GM21528 (cell line): Measurements from ENCODE around the gene DHTKD1.
"Not testable (repeated sequence)": the region's sequence is repeated elsewhere in the genome, so short reads cannot be mapped to it uniquely, and the experiment has no call there.

ENCODE experiments used
- ATAC-seq: cut with Tn5 transposase; IDR thresholded peaks from one replicate; pipeline ENCODE4 v1.9.1; 2021; ENCODE audit warnings: mild to moderate bottlenecking, moderate library complexity; ENCODE audit not compliant: unreplicated experiment, low FRiP score

Gene DHTKD1

GRCh38 chr10:12063483-12063818 lies 5.3 kb upstream of the DHTKD1 start:
- no peak for ATAC-seq

- ATAC-seq: no peak
Observed at GRCh38 chr10:12067336-12067735, 1.4 kb upstream of the DHTKD1 start.

- not testable (repeated sequence) for ATAC-seq
Observed at GRCh38 chr10:12071441-12071840, 2.7 kb downstream of the DHTKD1 start.

DNA sequence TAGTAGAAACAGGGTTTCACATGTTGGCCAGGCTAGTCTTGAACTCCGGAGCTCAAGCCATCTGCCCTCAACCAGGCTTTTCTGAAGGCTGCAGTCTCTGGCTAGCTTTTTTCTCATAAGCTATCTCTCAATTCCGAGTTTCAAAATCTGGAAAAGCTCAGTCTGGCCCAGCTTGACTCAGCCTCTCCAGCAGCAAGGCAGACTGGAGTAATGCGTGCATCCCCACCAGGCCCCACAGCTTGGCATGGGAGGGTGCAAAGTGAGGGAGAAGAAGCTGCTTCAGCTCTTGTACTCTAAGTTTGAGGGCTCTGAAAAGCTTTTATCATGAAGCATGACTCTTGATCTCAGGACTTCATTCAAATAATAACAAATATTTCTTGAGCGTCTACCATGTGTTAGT lies 4.8 kb downstream of the DHTKD1 start:
- no peak for ATAC-seq

DNA sequence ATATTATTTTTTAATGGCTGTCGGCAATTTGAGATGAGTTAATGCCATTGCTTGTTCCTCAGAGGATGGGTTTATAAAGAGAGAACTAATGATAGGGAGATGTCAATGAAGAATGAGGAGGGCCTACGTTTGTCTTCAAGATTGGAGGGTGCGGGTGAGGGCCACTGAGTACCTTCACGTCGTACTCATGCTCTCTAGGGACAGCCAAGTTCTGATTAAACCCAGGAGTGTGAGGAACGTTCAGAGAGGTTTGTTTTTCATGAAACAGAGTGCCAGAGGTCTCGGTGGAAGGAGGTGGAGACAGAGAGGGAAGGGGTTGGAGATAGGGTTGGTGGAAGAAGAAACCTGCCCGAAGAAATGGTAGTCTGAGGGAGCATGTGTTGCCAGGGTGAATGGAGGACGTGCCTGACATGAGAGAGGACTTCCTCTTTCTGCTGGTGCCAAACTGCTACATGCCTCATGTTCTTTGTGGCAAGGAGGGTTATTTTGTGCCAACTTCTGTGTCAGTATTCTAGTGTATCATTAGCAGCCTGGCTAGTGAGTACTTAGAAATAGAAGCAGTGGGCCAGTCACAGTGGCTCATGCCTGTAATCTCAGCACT lies 8.9 kb downstream of the DHTKD1 start:
- no peak for ATAC-seq

DNA sequence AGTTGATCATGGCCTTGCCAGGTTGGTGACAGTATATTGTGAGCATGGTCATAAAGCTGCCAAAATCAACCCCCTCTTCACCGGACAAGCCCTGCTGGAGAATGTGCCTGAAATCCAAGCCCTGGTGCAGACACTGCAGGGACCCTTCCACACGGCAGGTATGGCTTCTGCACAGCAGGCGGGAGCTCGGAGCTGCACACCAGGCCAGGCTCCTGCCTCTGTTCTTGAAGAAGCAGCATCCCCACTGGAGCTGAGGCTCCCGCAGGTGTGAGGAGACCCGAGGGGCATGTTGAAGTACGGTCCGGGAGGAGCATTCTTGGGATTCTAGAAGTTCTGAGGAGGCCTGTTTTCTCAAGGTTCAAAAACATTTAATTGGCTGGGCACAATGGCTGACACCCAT lies 12.7 kb downstream of the DHTKD1 start:
- ATAC-seq: no peak

DNA sequence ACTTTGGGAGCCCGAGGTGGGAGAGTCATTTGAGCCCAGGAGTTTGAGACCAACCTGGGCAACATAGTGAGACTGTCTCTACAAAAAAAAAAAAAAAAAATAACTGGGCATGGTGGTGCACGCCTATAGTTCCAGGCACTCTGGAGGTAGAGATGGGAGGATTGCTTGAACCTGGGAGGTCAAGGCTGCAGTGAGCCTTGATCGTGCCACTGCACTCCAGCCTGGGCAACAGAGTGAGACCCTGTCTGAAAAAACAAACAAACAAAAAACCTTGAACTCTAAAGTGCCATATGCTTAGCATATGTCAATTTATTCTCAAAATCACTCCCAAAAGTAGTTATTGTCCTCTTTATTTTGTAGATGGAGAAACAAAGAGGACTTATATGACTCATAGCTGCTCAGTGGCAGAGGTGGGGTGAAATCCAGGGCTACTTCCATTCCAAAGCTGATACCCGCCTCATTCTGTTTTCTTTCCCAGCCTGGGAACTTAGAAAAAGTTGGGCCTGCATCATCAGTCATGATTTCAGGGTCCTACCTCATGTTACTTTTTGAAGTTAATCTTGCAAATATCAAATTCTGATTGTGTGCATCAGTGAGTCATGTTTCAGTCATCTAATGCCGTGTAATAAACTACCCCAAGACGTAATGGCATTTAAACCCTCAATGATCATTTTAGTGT lies 13.3 kb downstream of the DHTKD1 start:
- ATAC-seq: no peak

- ATAC-seq: no peak
Observed at GRCh38 chr10:12088919-12089318, 20.2 kb downstream of the DHTKD1 start.

GRCh38 chr10:12091421-12091820 lies 22.7 kb downstream of the DHTKD1 start:
- ATAC-seq: no peak

DNA sequence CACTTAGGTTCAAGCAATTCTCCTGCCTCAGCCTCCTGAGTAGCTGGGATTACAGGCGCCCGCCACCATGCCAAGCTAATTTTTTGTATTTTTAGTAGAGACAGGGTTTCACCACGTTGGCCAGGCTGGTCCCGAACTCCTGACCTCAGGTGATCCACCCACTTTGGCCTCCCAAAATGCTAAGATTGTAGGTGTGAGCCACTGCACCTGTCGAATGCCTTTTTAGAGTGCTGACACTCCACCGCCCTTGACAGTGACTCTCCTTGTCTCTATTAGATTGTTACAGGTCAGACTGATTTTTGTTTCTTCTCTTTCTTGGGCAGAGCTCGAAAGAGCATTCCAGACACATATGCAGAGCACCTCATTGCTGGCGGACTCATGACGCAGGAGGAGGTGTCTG lies 28.6 kb downstream of the DHTKD1 start:
- not testable (repeated sequence) for ATAC-seq

DNA sequence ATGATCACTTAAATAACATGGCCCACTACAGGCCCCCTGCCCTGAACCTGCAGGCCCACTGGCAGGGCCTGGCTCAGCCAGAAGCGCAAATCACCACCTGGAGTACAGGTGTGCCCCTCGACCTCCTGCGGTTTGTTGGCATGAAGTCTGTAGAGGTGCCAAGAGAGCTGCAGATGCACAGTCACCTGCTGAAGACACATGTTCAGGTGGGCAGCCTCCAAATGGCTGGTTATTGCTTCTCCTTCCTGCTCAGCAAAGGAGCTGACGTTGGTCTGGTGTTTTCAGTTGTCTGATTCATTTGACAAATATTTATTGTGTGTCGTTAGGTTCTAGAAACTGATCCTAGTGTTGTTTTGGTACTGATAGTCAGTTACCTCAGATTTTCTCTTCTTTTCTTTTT lies 29.0 kb downstream of the DHTKD1 start:
- ATAC-seq: no peak

GRCh38 chr10:12098966-12099365 lies 30.2 kb downstream of the DHTKD1 start:
- no peak for ATAC-seq

DNA sequence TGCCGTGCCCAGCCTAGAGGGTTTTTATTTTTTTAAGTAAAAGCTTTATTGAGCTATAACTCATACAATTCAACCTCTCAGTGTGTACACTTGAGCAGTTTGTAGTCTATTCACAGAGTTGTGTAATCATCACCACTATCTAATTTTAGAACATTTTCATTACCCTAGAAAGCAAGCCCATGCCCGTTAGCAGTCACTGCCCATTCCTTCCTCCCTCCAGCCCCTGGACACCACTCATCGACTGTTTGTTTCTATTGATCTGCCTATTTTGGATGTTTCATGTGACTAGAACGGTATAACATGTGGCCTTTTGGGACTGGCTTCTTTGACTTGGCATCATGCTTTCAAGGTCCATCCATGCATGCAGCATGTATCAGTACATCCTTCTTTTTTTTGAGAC lies 35.0 kb downstream of the DHTKD1 start:
- no peak for ATAC-seq

GRCh38 chr10:12107781-12108180 lies 39.0 kb downstream of the DHTKD1 start:
- no peak for ATAC-seq

DNA sequence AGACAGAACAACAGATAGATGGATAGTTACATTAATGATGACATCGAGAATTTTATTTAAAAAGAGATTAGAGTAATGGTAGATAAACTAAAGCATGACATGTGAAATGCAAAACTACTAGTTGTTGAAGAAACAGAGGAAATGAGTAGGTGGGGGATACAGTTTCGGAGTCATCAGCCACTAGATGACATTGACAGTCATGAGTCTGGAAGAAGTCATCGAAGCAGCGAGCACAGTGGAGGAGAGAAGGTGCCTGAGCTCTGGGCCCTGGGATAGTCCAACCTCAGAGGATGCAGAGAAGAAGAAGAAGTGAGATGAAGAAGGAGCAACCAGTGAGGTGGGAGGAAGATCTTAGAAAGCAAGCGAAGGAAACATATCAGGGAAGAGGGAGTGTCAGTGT lies 40.5 kb downstream of the DHTKD1 start:
- ATAC-seq: no peak

- no peak for ATAC-seq
Observed at GRCh38 chr10:12111528-12111927, 42.8 kb downstream of the DHTKD1 start.

GRCh38 chr10:12113627-12114026 lies 44.9 kb downstream of the DHTKD1 start:
- no peak for ATAC-seq

- no peak for ATAC-seq
Observed at GRCh38 chr10:12121673-12122072, 52.9 kb downstream of the DHTKD1 start.

GRCh38 chr10:12129222-12130111 lies 60.7 kb downstream of the DHTKD1 start, which contains the start of gene SEC61A2:
TSS of gene SEC61A2 (plus strand) at chr10:12129677. CDS start at chr10:12129788, 111 bp downstream.
- ATAC-seq: peak; percentile 88

DNA sequence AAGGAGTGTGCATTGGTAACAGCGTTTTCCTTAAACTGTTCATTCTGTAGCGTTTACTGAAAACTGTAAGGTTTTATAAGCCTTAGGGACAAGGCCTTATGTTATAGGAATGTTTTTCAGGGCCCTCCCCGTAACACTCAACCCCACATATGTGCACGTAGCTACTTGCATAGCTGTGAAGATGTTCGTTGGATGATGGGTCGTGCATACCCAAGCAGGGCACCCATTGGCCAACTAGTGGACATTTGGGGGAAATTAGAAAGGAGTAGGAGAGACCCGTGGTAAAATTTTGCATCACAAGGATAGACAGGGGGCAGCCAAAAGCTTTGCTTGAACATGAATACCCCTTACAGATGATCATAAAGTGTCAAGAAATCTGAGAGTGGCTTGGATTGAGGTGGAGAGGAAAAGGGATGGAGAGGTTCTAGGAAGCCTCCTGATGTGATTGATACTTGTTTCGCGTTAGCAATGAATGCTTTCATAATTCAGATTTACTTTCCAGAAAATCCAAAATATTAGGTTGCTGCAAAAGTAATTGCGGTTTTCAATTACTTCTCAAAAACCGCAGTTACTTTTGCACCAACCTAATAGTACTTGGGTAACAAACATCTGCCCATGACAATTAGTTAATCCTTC lies 61.6 kb downstream of the DHTKD1 start:
- peak; percentile 41 for ATAC-seq

DNA sequence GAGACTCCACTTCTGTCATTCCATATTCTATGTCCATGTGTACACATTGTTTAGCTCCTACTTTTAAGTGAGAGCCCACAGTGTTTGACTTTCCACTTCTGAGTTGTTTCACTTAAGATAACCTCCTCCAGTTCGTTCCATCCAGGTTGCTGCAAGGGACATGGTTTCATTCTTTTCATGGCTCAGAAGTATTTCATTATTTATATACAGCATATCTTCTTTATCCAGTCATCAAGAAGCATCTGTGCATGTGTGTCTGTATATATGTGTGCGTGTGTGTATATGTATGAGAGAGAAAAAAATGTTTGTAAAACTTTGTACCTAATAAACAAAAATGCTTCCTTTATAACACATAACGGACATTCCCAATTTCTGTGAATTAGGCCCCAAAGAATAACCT lies 66.9 kb downstream of the DHTKD1 start:
- ATAC-seq: no peak
